AG09309 (cell line): ENCODE data around the gene DMRTA2.

ENCODE experiments used
- DNase-seq: peaks from one replicate; pipeline ENCODE4 v3.0.0-alpha.2; 2010; ENCODE audit warnings: low read depth
- H3K4me3 ChIP-seq: 2 replicates; pipeline ENCODE4 v1.5.1; 2011; ENCODE audit warnings: mild to moderate bottlenecking, low read depth, low read length, moderate library complexity; ENCODE audit not compliant: control insufficient read depth
- CTCF ChIP-seq: IDR thresholded peaks from 2 replicates; pipeline ENCODE4 v1.5.1; 2011; ENCODE audit warnings: mild to moderate bottlenecking, low read depth, low read length, inconsistent platforms; ENCODE audit not compliant: insufficient read depth, control insufficient read depth; ENCODE audit errors: missing control alignments

Gene DMRTA2

GRCh38 chr1:50452700-50453099 is 29.5 kb upstream of the DMRTA2 start:
- H3K4me3 ChIP-seq = no peak overlapping the region
- no peak for TF ChIP-seq CTCF
- no peak for DNase-seq

GRCh38 chr1:50450861-50451653 is 27.8 kb upstream of the DMRTA2 start:
- no peak for DNase-seq
- TF ChIP-seq CTCF = no peak
- H3K4me3 ChIP-seq = no peak overlapping the region

GRCh38 chr1:50447961-50448360 is 24.7 kb upstream of the DMRTA2 start:
- no peak overlapping the region for H3K4me3 ChIP-seq
- TF ChIP-seq CTCF = no peak
- DNase-seq = peak; percentile 7

GRCh38 chr1:50441183-50441582 is 17.9 kb upstream of the DMRTA2 start:
- TF ChIP-seq CTCF = no peak
- H3K4me3 ChIP-seq = no peak overlapping the region
- no peak for DNase-seq

GRCh38 chr1:50438945-50439344 is 15.7 kb upstream of the DMRTA2 start:
- DNase-seq = no peak
- no peak for TF ChIP-seq CTCF
- no peak overlapping the region for H3K4me3 ChIP-seq

GRCh38 chr1:50436489-50436888 is 13.2 kb upstream of the DMRTA2 start:
- TF ChIP-seq CTCF = no peak
- DNase-seq = no peak

More at GRCh38 chr1:50436489-50436888, 13.2 kb upstream of the DMRTA2 start:
- no peak overlapping the region for H3K4me3 ChIP-seq
